ENCODE measurements around the gene PVALEF.

- TF ChIP-seq CTCF (IDR thresholded peaks at IDR 0.05; ENCODE audit: control extremely low read depth in 1 of 3, insufficient read depth in 1 of 3, low read depth in 1 of 3, low read length in 3 of 3) (no peak), JUN (IDR thresholded peaks at IDR 0.05; ENCODE audit: low read depth, low read length) (no peak), JUND (IDR thresholded peaks at IDR 0.05; ENCODE audit: low read length) (no peak), TAF1 (IDR thresholded peaks at IDR 0.05; ENCODE audit: low read depth, low read length) (no peak), TBP (IDR thresholded peaks at IDR 0.05; ENCODE audit: low read depth, low read length) (no peak), POLR2A (IDR thresholded peaks at IDR 0.05; ENCODE audit: control extremely low read depth in 1 of 2, low read depth in 2 of 2, low read length in 2 of 2) (no peak), MAX (IDR thresholded peaks at IDR 0.05) (no peak), POLR2AphosphoS5 (IDR thresholded peaks at IDR 0.05; ENCODE audit: low read depth, low read length) (no peak), SUZ12 (IDR thresholded peaks at IDR 0.05; ENCODE audit: low read length) (no peak), RBBP5 (IDR thresholded peaks at IDR 0.05; ENCODE audit: borderline replicate concordance, low read depth, low read length) (no peak), HDAC2 (IDR thresholded peaks at IDR 0.05; ENCODE audit: borderline replicate concordance in 1 of 2, low read depth in 2 of 2, low read length in 2 of 2) (no peak), RXRA (IDR thresholded peaks at IDR 0.05; ENCODE audit: insufficient read depth, low read depth, low read length) (no peak)
Measured at GRCh38 chr17:81143717-81144422, 21.4 kb upstream of the PVALEF start.
